CD4-positive, alpha-beta T cell (primary cell): ENCODE results near the gene OSBPL6. TPM values are rescaled to one million over a fixed set of nuclear protein-coding genes. Genes with fewer than 3 reads are reported as not detected.

Experiments
- ATAC-seq: fragments of 200-7000 bp; cut with Tn5 transposase; one replicate; pipeline ENCODE4 v1.10.0; 2022; ENCODE audit warnings: mild to moderate bottlenecking; ENCODE audit not compliant: poor library complexity
- CTCF ChIA-PET: fragments of 350-600 bp; sonication (Branson Sonifier 250); formaldehyde crosslinking; loops from one replicate; lab custom pipeline; 2021; ENCODE audit warnings: antibody characterized with exemption, inconsistent platforms; lab: Charles Lee
- POLR2A ChIA-PET: fragments of 350-600 bp; sonication (Branson Sonifier 250); formaldehyde crosslinking; loops from one replicate; lab custom pipeline; 2021; ENCODE audit warnings: antibody characterized with exemption, inconsistent platforms; lab: Charles Lee
- DNase-seq, 14 experiments: peaks; one replicate each; pipeline ENCODE4 v3.0.0-alpha.2; 2013 to 2020; ENCODE audit warnings: mixed read lengths in 2 of 14
- H3K27ac ChIP-seq, 2 donors: one replicate each; pipeline versions ENCODE4 v1.5.1 to v1.7.0; 2013; ENCODE audit warnings: low read length in 2 of 2, low read depth in 1 of 2, mild to moderate bottlenecking in 1 of 2
- H3K27me3 ChIP-seq, 2 experiments: 1 replicate in 1 of 2; 2 replicates in 1 of 2; pipeline versions ENCODE4 v1.6.1 to v1.7.0; 2013; ENCODE audit warnings: low read length in 2 of 2, control low read depth in 1 of 2, mild to moderate bottlenecking in 1 of 2, moderate library complexity in 1 of 2; ENCODE audit not compliant: insufficient read depth in 2 of 2, control insufficient read depth in 1 of 2
- H3K36me3 ChIP-seq: one replicate; pipeline ENCODE4 v1.6.1; 2013; ENCODE audit warnings: low read length, control low read depth; ENCODE audit not compliant: insufficient read depth
- H3K4me1 ChIP-seq: one replicate; pipeline ENCODE4 v1.6.1; 2013; ENCODE audit warnings: low read length, control low read depth; ENCODE audit not compliant: insufficient read depth
- H3K4me3 ChIP-seq: one replicate; pipeline ENCODE4 v1.5.1; 2013; ENCODE audit warnings: mild to moderate bottlenecking, low read length, moderate library complexity
- H3K9me3 ChIP-seq, 2 experiments: 1 replicate in 1 of 2; 2 replicates in 1 of 2; pipeline versions ENCODE4 v1.6.1 to v1.7.0; 2013; ENCODE audit warnings: low read length in 2 of 2, mild to moderate bottlenecking in 2 of 2, control low read depth in 1 of 2, moderate library complexity in 1 of 2; ENCODE audit not compliant: control insufficient read depth in 1 of 2, insufficient read depth in 1 of 2
- H3K27ac Mint-ChIP-seq: one replicate; pipeline ENCODE4 v1.8.0; 2020; ENCODE audit warnings: mixed read lengths
- H3K27me3 Mint-ChIP-seq: one replicate; pipeline ENCODE4 v1.8.0; 2021; ENCODE audit warnings: mixed read lengths
- H3K36me3 Mint-ChIP-seq: one replicate; pipeline ENCODE4 v1.8.0; 2021; ENCODE audit warnings: low read depth, mixed read lengths
- H3K4me1 Mint-ChIP-seq: one replicate; pipeline ENCODE4 v1.8.0; 2021; ENCODE audit warnings: low read depth, mixed read lengths
- H3K4me3 Mint-ChIP-seq: one replicate; pipeline ENCODE4 v1.8.0; 2020; ENCODE audit warnings: mild to moderate bottlenecking, mixed read lengths
- H3K9me3 Mint-ChIP-seq: one replicate; pipeline ENCODE4 v1.8.0; 2020; ENCODE audit warnings: mixed read lengths
- intact Hi-C, 2 experiments: fragments of 100-400 bp; cut with DNase I in 1 of 2; cut with micrococcal nuclease in 1 of 2; formaldehyde crosslinking; loops; one replicate each; pipeline versions ENCODE4 v1.15.1 to v1.9.0; 2023 to 2025; cut with DNase I, micrococcal nuclease
- total RNA-seq, 174 experiments: library from RNA in 2 of 174; stranded (reverse) in 2 of 174; gene quantifications; one replicate each; pipeline ENCODE4 v1.2.3 and lab custom pipeline; 2021 to 2026
- TF ChIP-seq, protein P1 (sequence below): fragments of 200-600 bp; IDR thresholded peaks from one replicate; pipeline ENCODE4 v1.8.0; 2022; ENCODE audit warnings: antibody characterized with exemption, mild to moderate bottlenecking

The OSBPL6 gene
- total RNA-seq, 2 experiments from 2014 or later = 0.08 to 0.11 TPM

DNA sequence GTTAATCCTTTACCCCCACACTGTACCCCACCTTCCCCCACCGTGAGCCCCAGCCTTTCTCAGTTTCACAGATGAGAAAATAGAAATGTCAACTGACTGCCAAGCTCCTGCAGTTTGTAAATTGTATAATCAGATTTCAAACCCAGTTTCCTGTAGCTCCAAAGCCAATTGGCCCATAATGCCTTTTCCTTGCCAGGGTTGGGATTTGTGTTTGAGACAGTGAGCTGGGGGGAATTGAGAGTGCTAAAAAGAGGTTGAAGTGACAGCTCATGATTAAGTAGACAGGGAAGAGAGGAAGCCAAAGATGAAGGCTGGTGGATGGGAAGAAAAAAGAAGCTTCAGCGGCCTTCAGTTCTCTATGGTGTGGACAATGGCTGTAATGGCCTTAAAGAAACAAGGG, 10.7 kb downstream of the OSBPL6 start:
- peaks cover 49% of the 10 kb centered on the region for H3K27me3 Mint-ChIP-seq

DNA sequence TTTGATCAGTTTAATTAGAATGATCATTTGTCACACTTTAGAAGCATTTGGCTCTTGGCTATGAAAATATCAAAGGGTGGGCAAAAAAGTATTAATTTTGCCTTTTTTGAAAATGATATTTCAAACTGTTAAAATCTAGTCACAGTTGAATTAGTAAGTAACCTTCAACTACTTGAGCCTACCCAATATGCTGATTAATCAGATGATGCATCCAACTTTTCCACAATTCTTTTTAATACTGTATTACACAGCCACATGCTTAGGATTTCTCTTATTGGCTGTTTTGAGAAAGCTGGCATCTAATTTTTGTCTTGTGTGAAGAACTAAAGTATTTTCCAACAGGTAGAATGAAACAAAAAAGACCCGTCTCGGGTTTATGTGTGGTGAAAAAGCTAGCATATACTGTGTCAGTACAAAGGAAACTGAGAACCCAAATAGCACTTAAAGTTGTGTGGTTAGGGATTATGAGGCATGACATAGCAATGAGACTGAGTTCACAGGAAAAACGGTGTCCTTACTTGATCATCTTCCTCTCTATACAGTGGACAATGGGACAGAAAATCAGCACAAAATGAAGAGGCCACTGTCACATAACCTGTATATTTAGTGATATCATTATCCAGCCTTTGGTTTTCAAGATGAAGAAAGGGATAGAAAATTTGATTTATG, 11.7 kb downstream of the OSBPL6 start:
- peaks cover 0 to 7% of the 10 kb centered on the region in 2 experiments for H3K27me3 ChIP-seq
- Mint-ChIP-seq H3K9me3 (no peaks in the 10 kb centered on the region), H3K4me1 (no peaks in the 10 kb centered on the region), H3K27ac (no peak overlapping the region), H3K27me3 (peaks cover 44% of the 10 kb centered on the region), H3K36me3 (no peaks in the 10 kb centered on the region), H3K4me3 (no peak overlapping the region)
- no peaks in the 10 kb centered on the region for H3K9me3 ChIP-seq
- H3K4me3 ChIP-seq = no peak overlapping the region
- intact Hi-C loops = no loop called here
- TF ChIP-seq, protein P1, sequence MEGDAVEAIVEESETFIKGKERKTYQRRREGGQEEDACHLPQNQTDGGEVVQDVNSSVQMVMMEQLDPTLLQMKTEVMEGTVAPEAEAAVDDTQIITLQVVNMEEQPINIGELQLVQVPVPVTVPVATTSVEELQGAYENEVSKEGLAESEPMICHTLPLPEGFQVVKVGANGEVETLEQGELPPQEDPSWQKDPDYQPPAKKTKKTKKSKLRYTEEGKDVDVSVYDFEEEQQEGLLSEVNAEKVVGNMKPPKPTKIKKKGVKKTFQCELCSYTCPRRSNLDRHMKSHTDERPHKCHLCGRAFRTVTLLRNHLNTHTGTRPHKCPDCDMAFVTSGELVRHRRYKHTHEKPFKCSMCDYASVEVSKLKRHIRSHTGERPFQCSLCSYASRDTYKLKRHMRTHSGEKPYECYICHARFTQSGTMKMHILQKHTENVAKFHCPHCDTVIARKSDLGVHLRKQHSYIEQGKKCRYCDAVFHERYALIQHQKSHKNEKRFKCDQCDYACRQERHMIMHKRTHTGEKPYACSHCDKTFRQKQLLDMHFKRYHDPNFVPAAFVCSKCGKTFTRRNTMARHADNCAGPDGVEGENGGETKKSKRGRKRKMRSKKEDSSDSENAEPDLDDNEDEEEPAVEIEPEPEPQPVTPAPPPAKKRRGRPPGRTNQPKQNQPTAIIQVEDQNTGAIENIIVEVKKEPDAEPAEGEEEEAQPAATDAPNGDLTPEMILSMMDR = no peak
- ATAC-seq (no peak), DNase-seq (no peak)
- ChIA-PET POLR2A (no interaction called here), CTCF (no interaction called here)
- H3K4me1 ChIP-seq = no peaks in the 10 kb centered on the region
- no peaks in the 10 kb centered on the region for H3K36me3 ChIP-seq
- no peak overlapping the region for H3K27ac ChIP-seq

More for the DNA sequence above, 10.7 kb downstream of the OSBPL6 start:
- no peak for DNase-seq
- no peak overlapping the region for H3K4me3 Mint-ChIP-seq
- no peaks in the 10 kb centered on the region for H3K36me3 ChIP-seq
- H3K27ac Mint-ChIP-seq = no peak overlapping the region
- intact Hi-C loops = no loop called here
- ATAC-seq = no peak
- no peaks in the 10 kb centered on the region for H3K9me3 Mint-ChIP-seq
- CTCF ChIA-PET = no interaction called here
- POLR2A ChIA-PET = no interaction called here
- no peaks in the 10 kb centered on the region for H3K4me1 Mint-ChIP-seq
- no peaks in the 10 kb centered on the region for H3K4me1 ChIP-seq
- H3K27ac ChIP-seq = no peak overlapping the region
- H3K27me3 ChIP-seq = peaks cover 0 to 10% of the 10 kb centered on the region in 2 experiments
- no peaks in the 10 kb centered on the region for H3K36me3 Mint-ChIP-seq
- no peaks in the 10 kb centered on the region for H3K9me3 ChIP-seq
- TF ChIP-seq, protein P1 = no peak
- H3K4me3 ChIP-seq = no peak overlapping the region

DNA sequence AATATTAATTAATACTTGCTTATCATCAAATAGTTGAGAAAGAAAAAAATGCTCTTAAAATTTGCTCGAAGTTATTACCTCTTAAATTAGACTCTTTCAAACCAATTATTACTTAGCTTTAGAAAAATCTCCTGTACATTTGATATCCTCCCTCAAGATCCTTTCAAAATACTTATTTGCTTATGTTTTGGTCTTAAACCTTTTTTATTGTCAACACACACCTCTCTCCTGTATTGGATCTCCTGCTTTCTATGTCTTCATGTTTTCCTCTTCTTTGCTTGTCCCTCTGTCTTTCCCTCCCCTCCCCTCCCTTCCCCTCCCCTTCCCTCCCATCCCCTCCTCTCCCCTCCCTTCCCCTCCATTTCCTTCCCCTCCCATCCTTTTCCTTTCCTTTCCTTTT, 14.0 kb downstream of the OSBPL6 start:
- intact Hi-C loops = no loop called here
- no peak overlapping the region for H3K27ac ChIP-seq
- H3K4me3 ChIP-seq = no peak overlapping the region
- CTCF ChIA-PET = no interaction called here
- Mint-ChIP-seq H3K27ac (no peak overlapping the region), H3K36me3 (no peaks in the 10 kb centered on the region), H3K4me3 (no peak overlapping the region), H3K9me3 (no peaks in the 10 kb centered on the region), H3K4me1 (no peaks in the 10 kb centered on the region), H3K27me3 (peaks cover 51% of the 10 kb centered on the region)
- DNase-seq = no peak
- TF ChIP-seq, protein P1 = no peak
- peaks cover 0 to 3% of the 10 kb centered on the region in 2 experiments for H3K27me3 ChIP-seq
- POLR2A ChIA-PET = no interaction called here
- no peaks in the 10 kb centered on the region for H3K4me1 ChIP-seq
- H3K9me3 ChIP-seq = no peaks in the 10 kb centered on the region
- ATAC-seq = no peak
- no peaks in the 10 kb centered on the region for H3K36me3 ChIP-seq
